ENCODE measurements around the gene TMEM178B. TPM values are rescaled to one million over a fixed set of nuclear protein-coding genes. Genes with fewer than 3 reads are reported as not detected.

Gene TMEM178B
- total and polyA plus RNA-seq, 8 donors = 0.16 to 5.6 (median 3.4) TPM

DNA sequence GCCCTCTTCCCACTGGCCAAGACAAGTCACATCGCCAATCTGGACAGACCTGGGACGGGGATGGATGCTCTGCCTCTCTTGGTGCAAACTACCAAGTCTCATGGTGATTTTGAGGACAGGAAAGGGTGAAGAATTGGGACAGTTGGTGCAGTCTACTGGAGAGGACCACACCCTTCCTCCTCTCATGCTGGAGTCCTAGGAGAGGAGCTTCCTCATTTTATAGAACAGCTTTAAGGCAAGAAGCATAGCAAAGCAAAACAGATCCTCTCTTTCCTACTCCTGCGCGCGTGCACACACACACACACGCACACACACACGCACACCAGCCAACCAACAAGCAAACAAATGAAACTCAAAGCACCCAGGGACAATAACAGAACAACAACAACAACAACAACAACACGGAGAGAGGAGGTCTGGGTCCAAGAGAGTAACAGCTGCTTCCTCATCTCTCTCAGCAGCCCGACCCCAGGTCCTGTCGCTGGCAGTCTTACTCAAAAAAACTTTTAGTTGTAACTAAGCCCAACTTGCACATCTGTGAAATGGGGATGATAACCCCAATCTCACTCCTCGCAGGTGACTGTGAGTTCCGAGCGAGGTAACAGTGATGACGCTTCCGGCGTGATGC, 83.4 kb downstream of the TMEM178B start:
- Histone ChIP-seq H3K4me1 (no peaks in the 10 kb centered on the region), H3K27me3 (no peaks in the 10 kb centered on the region), H3K36me3 (no peaks in the 10 kb centered on the region), H3K4me3 (no peak overlapping the region), H3K27ac (no peak overlapping the region), H3K9me3 (no peaks in the 10 kb centered on the region)
- intact Hi-C loops (cut with DNase I) = no loop called here
- no peak for DNase-seq
- no peak for ATAC-seq
- TF ChIP-seq, protein P1, sequence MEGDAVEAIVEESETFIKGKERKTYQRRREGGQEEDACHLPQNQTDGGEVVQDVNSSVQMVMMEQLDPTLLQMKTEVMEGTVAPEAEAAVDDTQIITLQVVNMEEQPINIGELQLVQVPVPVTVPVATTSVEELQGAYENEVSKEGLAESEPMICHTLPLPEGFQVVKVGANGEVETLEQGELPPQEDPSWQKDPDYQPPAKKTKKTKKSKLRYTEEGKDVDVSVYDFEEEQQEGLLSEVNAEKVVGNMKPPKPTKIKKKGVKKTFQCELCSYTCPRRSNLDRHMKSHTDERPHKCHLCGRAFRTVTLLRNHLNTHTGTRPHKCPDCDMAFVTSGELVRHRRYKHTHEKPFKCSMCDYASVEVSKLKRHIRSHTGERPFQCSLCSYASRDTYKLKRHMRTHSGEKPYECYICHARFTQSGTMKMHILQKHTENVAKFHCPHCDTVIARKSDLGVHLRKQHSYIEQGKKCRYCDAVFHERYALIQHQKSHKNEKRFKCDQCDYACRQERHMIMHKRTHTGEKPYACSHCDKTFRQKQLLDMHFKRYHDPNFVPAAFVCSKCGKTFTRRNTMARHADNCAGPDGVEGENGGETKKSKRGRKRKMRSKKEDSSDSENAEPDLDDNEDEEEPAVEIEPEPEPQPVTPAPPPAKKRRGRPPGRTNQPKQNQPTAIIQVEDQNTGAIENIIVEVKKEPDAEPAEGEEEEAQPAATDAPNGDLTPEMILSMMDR (IDR thresholded peaks at IDR 0.05) = no peak

DNA sequence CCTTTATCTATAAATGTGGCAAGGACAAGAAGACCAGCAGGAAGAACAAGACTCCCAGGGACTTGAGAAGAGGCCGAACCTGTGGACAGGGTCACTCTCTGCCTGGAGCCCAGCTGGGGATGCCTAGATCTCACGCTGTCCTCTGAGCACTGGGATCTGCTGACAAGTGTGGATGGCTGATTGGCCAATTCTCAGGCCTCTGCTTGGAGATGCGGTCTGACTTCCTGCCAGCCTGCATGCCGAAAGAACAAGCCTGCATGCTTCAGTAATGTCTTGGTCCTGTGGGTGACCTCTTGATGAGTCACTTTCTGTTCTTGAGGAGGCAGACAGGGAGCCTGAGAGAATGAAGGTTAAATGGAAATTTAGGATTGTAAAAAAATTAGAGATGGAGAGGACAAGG, 84.7 kb downstream of the TMEM178B start:
- Histone ChIP-seq H3K27ac (no peak overlapping the region), H3K4me3 (no peak overlapping the region), H3K36me3 (no peaks in the 10 kb centered on the region), H3K9me3 (no peaks in the 10 kb centered on the region), H3K27me3 (no peaks in the 10 kb centered on the region), H3K4me1 (no peaks in the 10 kb centered on the region)
- peak; percentile 75 for ATAC-seq
- DNase-seq = peak in 2 of 4 donors; percentile 11 to 61
- intact Hi-C loops (cut with DNase I) = no loop called here
- TF ChIP-seq, protein P1 (IDR thresholded peaks at IDR 0.05) = no peak

DNA sequence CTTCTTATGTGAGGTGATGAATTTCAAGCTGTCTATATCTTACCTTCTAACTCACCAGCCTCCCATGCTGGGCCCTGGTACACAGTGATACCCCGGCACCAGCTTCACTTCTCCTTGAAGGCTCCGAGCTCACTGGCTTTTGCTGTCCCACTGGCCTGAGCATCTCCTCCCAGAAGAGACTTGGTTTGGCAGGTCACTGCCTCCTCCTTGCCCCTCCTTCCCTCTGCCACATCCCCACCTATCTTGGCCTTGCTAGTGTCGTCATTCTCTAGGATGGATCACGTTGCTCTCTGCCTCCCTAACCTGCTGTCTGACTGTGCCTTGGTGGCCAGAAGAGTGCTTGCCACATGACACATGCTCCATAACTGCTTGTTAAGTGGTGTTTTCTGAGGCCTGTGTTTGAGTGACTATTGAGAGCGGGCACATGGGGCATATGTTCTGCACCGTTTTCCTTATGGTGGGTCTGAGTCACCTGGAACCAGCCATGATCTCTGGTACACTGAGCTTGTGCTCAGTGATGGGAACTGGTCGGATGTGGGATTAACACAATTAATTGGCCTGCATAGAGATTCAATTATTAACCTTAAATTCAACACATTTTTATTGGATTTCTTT, 86.5 kb downstream of the TMEM178B start:
- Histone ChIP-seq H3K9me3 (no peaks in the 10 kb centered on the region), H3K27me3 (no peaks in the 10 kb centered on the region), H3K4me3 (no peak overlapping the region), H3K27ac (no peak overlapping the region), H3K36me3 (no peaks in the 10 kb centered on the region), H3K4me1 (no peaks in the 10 kb centered on the region)
- no peak for DNase-seq
- no peak for ATAC-seq
- TF ChIP-seq, protein P1 (IDR thresholded peaks at IDR 0.05) = no peak
- intact Hi-C loops (cut with DNase I) = no loop called here

DNA sequence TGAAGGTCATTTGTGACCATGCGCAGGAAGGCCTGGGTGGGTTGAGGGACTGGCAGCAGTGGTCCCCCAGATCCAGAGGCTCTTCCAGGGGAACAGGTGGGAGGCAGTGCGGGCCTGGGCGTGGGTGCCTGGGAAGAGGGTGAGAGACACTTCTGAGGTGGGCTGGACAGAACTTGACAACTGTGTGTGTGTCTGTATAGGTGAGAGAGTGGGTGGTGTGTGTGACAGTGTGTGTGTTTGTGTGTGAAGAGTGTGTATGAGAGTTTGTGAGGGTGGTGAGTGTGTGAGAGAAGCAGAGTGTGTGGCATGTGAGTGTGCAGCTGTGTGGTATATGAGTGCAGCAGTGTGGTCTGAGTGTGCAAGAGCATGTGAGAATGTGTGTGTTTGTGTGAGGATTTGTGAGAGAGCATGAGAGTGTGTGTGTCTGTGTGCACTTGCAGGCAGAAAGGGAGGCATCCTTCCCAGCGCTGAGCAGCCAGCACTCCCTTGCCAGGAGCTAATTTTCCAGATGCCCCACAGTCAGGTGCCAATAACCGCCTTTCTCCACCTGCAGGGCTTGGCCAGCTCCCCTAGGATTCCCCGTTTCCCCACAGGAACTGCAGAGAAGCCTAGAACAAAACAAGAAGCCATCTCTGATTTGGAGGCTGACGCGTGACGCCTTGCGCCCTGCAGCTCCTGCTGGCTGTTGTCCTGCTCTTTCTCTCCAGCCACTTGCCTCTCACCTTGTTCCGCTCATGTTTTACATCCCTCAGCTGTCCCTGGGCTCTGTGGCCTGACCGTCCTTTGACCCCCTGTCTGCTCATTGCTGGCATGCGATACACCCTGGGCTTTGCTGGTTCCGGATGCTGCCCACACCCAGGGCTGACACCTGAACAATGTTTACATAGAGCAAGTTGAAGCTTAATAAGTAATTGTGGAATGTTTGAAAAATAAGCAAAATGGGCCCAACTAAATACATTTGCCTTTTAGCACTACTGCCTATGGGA, 88.0 kb downstream of the TMEM178B start:
- no peaks in the 10 kb centered on the region for H3K9me3 ChIP-seq

More for the DNA sequence above, 88.0 kb downstream of the TMEM178B start:
- DNase-seq (no peak), ATAC-seq (no peak)
- TF ChIP-seq, protein P1 (IDR thresholded peaks at IDR 0.05) = no peak
- H3K27me3 ChIP-seq = no peaks in the 10 kb centered on the region
- H3K4me3 ChIP-seq = no peak overlapping the region
- intact Hi-C loops (cut with DNase I) = no loop called here
- no peaks in the 10 kb centered on the region for H3K4me1 ChIP-seq
- H3K36me3 ChIP-seq = no peaks in the 10 kb centered on the region
- H3K27ac ChIP-seq = no peak overlapping the region
